ENCODE measurements around the gene CRYZ.
"Not testable (repeated sequence)": the region's sequence is repeated elsewhere in the genome, so short reads cannot be mapped to it uniquely, and the experiment has no call there.

CRYZ gene

DNA sequence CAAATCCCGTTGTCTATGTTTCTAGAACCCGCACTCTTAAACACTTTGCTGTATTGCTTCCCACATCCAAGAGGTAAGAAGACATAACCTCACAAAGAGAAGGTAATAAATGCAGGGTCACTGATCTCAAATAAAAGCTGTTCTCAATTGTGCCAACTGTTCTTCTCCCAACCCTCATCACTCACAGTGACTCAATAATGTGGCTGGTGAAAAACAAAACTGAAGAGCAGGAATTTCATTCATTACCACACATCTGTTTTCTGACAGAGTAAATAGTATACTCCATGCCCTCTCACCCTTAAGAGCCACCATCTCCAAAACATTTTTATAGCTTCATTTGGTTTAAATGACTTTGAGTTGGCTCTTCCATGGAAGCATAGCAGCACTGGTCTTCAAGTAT is 53.0 kb downstream of the CRYZ start:
- no peak for DNase-seq

DNA sequence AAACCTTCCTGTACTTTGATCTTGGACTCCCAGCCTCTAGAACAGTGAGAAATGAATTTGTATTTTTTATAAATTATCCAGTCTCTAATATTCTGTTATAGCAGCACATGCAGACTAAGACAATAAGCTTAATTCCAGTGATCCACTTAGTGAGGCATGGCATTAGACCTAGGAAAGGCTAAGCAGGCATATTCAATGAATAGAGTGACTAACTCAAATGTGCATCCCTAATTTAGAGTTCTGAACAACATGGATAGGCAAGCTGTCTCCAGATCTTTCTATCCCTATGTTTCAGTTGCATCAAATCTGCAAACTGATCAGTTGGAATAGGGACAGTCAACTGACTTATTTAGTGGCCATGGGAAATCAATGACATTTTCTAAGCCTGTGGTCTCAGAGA is 54.9 kb downstream of the CRYZ start:
- DNase-seq = no peak

DNA sequence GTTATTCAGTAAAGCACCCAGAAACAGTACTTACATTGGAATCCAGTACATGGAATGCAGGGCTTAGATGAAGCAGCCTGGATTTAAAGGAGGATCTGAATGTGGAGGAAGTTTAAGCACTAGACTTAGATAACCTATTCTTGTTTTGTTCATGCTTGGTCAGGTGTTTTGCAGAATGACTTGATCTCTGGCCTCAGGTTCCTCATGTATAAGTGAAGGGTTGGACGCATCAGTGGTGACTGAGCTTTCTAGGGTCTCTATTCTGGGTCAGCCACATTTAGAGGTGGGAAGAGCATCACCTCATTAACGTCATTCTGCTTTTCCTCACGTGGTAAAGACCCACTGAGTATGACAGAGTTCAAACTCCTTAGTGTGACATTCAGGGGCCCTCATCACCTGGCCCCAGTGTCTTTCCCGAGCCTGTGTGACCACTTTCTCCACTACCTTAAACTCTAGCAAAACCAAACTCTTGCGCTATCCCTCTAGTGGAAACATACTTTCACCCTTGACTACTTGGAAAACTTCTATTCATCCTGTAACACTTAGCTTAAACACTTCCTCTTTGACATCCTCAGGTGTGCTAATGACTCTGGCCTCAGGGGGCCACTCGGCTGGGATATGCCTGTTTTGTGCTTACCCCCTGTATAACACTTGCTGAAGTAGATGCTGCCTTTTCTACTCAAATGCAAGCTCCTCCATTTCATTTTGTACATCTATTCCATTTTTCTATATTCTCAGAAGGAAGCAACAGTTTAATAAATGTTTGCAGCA is 58.4 kb downstream of the CRYZ start:
- DNase-seq = no peak

DNA sequence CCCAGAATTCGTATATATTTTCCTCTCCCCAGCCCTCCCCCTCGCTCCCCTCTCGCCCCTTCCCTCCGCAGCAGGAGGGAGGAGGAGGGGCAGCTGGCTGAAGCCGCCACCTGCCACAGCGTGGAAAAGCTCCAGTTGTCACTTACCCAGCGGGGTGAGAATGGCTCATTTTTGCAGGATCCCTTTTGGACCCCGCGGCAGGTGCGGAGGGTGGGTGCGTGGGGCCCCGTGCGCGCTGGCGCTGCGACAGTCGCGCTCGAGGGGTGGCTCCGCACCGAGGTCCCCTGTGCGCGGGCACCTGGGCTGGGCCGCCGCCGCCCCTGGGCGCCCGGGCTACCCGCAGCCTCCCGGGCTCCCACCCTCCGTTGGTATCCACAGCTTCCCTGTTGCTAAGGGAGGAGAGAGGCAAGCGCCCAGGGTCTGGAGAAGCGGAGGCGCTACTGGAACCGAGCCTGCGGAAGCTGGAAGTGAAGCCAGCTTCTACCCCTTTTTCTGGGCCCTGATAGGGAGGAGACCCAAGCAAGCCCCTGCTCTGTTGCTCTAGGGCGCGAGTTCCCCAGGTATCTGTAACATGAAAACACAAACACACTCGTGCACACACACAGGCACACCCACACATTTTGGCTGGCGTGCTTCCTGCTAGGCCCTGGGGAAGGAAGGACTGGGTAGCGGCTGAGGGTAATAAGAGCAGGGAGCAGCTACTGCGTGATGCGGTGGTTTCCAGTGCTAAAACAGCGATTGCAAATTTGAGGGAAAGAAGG is 59.3 kb downstream of the CRYZ start, which contains the start of gene ERICH3:
TSS of gene ERICH3 (minus strand) at position 442 of the 761 bp plus-strand sequence. CDS start at position 169, 273 bp downstream.
- peak in 3 of 14 donors; percentile 11 to 78 (median 24) for DNase-seq

DNA sequence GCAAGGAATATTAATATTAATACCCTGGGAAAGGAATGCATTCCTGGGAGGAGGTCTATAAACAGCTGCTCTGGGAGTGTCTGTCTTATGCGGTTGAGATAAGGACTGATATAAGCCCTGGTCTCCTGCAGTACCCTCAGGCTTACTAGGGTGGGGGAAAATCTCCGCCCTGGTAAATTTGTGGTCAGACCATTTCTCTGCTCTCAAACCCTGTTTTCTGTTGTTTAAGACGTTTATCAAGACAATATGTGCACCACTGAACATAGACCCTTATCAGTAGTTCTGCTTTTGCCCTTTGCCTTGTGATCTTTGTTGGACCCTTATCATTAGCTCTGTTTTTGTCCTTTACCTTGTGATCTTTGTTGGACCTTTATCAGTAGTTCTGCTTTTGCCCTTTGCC is 62.0 kb downstream of the CRYZ start:
- not testable (repeated sequence) for DNase-seq

All from C1 segment of cervical spinal cord (tissue), 14 donors.